ENCODE measurements around the gene UBE2A.

- TF ChIP-seq CTCF (IDR thresholded peaks at IDR 0.05; ENCODE audit: low read length) (no peak), EZH2 (IDR thresholded peaks at IDR 0.05; ENCODE audit: borderline replicate concordance, low read length) (no peak)
Measured at GRCh38 chrX:119624951-119625668, 50.7 kb downstream of the UBE2A start.

All from OCI-LY1 (cell line).